Stimulated activated naive B cell treated with anti-CD40 and anti-IgM and Interleukin-4, amounts not matched to agents 10 μg/mL and 1 μg/mL and 100 μg/mL, for 72 hours (primary cell): Measurements from ENCODE around the gene PGBD2.
"Not testable (repeated sequence)": the region's sequence is repeated elsewhere in the genome, so short reads cannot be mapped to it uniquely, and the experiment has no call there.

Experiments
- ATAC-seq, 2 donors: fragments of 150-1000 bp; cut with Tn5 transposase; replicated peaks; 2 replicates each; pipeline ENCODE4 v1.10.0; 2021; ENCODE audit warnings: moderate library complexity in 1 of 2
- DNase-seq: peaks from one replicate; pipeline ENCODE4 v3.0.0; 2021
- H3K27ac Mint-ChIP-seq: one replicate; pipeline ENCODE4 v1.8.0; 2022; ENCODE audit warnings: mild to moderate bottlenecking, mixed read lengths
- H3K27me3 Mint-ChIP-seq, 2 donors: one replicate each; pipeline ENCODE4 v1.8.0; 2022; ENCODE audit warnings: mixed read lengths in 2 of 2
- H3K36me3 Mint-ChIP-seq, 2 donors: one replicate each; pipeline ENCODE4 v1.8.0; 2022; ENCODE audit warnings: mixed read lengths in 2 of 2, mild to moderate bottlenecking in 1 of 2
- H3K4me1 Mint-ChIP-seq, 2 donors: one replicate each; pipeline ENCODE4 v1.8.0; 2022; ENCODE audit warnings: mixed read lengths in 2 of 2, mild to moderate bottlenecking in 1 of 2
- H3K4me3 Mint-ChIP-seq, 2 donors: one replicate each; pipeline ENCODE4 v1.8.0; 2022; ENCODE audit warnings: mild to moderate bottlenecking in 2 of 2, mixed read lengths in 2 of 2, moderate library complexity in 1 of 2
- H3K9me3 Mint-ChIP-seq, 2 donors: one replicate each; pipeline ENCODE4 v1.8.0; 2022; ENCODE audit warnings: mixed read lengths in 2 of 2, mild to moderate bottlenecking in 1 of 2

PGBD2 gene

DNA sequence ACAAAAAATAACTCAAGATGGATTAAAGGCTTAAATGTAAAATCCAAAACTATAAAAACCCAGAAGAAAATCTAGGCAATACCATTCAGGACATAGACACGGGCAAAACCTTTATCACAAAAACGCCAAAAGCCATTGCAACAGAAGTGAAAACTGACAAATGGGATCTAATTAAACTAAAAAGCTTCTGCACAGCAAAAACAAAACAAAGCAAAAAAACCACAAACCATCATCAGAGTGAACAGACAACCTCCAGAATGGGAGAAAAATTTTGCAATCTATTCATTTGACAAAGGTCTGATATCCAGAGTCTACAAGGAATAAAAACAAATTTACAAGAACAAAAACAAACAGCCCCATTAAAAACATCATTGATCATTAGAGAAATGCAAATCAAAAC is 4.5 kb upstream of the PGBD2 start:
- H3K27me3 Mint-ChIP-seq: peaks cover 23 to 28% of the 10 kb centered on the region in 2 donors
- H3K4me3 Mint-ChIP-seq: no peak overlapping the region
- H3K9me3 Mint-ChIP-seq: no peaks in the 10 kb centered on the region
- ATAC-seq (no peak), DNase-seq (no peak)
- H3K36me3 Mint-ChIP-seq: no peaks in the 10 kb centered on the region
- H3K27ac Mint-ChIP-seq: no peak overlapping the region
- H3K4me1 Mint-ChIP-seq: peaks cover 3 to 8% of the 10 kb centered on the region in 2 donors

DNA sequence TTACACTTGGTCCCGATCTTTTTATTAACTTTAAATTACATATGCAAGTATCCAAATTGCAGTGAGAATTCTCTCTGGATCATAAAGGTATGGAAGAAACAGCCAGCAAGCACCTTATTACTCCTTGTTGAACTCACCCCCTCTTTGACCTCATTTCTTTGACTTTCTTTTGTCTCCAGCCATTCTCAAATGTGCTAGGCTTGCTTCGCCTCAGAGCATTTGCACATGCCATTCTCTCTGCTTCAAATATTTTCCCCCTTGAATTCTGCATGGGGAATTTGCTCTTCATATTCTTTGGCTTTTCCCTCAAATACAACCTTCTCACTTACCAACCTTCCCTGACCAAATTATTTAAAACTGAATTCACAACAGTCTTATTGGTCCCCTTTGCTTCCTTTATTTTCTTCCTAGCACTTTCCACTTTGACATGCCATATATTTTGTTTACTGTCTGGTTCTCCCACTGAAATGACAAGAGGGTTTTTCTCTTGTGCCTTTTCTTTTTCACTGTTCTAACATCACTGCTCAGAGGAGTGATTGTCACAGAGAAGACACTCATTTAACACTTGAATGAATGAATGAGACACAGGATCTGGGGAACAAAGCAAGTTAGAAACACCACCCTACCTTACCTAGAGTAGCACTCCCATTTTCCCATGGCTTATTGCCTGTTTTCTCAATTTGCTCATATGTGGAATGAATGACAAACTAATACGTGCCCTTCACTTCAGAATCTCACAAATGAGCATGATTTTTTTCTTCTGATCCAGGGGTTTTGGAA is 1.4 kb upstream of the PGBD2 start:
- Mint-ChIP-seq H3K9me3 (no peaks in the 10 kb centered on the region), H3K4me3 (no peak overlapping the region)

DNA sequence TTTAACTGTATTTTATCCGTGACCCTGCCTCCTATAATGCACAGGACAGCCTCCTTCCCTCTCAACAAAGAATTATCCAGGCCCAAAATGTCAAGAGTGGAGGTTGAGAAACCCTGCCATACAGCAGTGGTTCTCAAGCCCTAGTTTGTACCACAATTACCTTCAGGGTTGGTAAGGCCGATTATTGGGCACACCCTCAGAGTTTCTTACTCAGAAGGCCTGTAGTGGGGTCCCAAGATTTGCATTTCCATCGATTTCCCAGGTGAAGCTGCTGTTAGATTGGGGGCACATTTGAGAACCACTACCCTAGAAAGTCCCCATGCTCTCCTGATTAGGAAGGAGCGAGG is 400 bp upstream of the PGBD2 start:
- Mint-ChIP-seq H3K27me3 (peaks cover 3% of the 10 kb centered on the region in 2 donors), H3K4me3 (peak overlapping the region; percentile 95 to 97), H3K36me3 (peaks cover 3 to 23% of the 10 kb centered on the region in 2 donors)

More for the DNA sequence above, 1.4 kb upstream of the PGBD2 start:
- peaks cover 3 to 16% of the 10 kb centered on the region in 2 donors for H3K36me3 Mint-ChIP-seq
- H3K27ac Mint-ChIP-seq: no peak overlapping the region
- peaks cover 29 to 36% of the 10 kb centered on the region in 2 donors for H3K4me1 Mint-ChIP-seq
- ATAC-seq (no peak), DNase-seq (no peak)
- peaks cover 6 to 10% of the 10 kb centered on the region in 2 donors for H3K27me3 Mint-ChIP-seq

DNA sequence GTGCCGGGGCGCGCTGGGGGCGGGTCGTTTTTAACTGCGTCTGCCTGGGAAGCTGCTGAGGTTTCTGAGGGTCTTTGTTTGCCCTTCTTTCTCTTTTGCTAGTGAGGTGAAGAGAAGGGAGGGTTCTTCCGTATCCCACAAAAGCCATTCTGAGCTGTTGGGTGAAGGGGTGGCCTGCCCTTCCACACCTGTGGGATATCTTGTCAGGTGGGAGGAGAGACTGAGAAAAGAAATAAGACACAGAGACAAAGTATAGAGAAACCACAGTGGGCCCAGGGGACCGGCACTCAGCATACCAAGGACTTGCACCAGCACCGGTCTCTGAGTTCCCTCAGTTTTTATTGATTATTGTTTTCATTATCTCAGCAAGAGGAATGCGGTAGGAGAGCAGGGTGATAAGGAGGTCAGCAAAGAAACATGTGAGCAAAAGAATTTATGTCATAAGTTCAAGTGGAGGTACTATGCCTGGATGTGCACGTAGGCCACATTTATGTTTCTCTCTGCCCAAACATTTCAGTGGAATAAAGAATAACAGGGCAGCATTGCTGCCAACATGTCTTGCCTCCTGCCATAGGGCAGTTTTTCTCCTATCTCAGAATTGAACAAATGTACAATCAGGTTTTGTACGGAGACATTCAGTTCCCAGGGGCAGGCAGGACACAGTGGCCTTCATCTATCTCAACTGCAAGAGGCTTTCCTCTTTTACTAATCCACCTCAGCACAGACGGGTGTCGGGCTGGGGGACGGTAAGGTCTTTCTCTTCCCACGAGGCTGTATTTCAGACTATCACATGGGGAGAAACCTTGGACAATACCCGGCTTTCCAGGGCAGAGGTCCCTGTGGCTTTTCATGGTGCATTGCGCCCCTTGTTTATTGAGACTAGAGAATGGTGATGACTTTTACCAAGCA is 972 bp downstream of the PGBD2 start:
- Mint-ChIP-seq H3K27me3 (no peaks in the 10 kb centered on the region), H3K27ac (peak overlapping the region; percentile 97), H3K36me3 (peaks cover 3 to 23% of the 10 kb centered on the region in 2 donors), H3K9me3 (no peaks in the 10 kb centered on the region), H3K4me3 (peak overlapping the region; percentile 95 to 96), H3K4me1 (peaks cover 36 to 46% of the 10 kb centered on the region in 2 donors)
- DNase-seq (no peak), ATAC-seq (peak; percentile 12 to 20)

More for the DNA sequence above, 400 bp upstream of the PGBD2 start:
- Mint-ChIP-seq H3K27ac (peak overlapping the region; percentile 99), H3K9me3 (no peaks in the 10 kb centered on the region), H3K4me1 (peaks cover 36 to 45% of the 10 kb centered on the region in 2 donors)
- ATAC-seq (peak; percentile 10 to 12), DNase-seq (no peak)

DNA sequence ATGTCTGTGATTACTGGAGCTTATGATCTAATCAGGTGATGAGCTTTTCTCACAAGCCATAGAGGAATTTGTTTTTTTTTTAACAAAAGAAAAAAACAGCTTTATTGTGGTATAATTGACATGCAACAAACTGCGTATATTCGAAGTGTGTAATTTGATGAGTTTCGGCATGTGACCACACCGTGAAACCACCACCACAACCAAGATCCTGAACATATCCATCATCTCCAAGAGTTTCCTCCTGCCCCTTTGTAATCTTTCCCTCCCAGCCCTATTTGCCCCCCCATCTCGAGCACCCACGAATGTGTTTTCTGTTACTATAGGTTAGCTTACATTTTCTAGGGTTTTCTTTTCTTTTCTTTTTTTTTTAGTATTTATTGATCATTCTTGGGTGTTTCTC is 4.7 kb downstream of the PGBD2 start:
- ATAC-seq: no peak
- Mint-ChIP-seq H3K9me3 (no peaks in the 10 kb centered on the region), H3K27ac (no peak overlapping the region), H3K4me1 (peaks cover 44 to 63% of the 10 kb centered on the region in 2 donors), H3K36me3 (peaks cover 17 to 42% of the 10 kb centered on the region in 2 donors), H3K27me3 (no peaks in the 10 kb centered on the region), H3K4me3 (no peak overlapping the region)
- DNase-seq: no peak

DNA sequence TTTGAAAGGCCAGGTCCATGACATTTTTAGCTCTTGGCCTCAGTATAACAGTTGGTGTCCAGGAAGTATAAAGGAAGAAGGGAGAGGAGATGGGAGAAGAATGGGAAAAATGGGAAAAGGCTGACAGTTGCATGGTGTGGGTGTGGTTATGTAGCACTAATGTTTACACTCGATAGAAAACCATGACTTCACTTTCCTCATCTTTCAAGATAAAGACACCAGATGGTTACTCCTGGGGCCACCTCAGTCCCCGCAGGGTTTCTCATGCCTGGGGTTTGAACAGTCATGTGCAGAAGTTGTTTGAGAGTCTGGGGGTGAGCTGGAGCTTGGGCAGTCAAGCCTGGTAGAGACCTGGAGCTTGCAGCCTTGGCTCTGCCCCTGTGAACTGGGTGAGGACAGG is 7.9 kb downstream of the PGBD2 start:
- Mint-ChIP-seq H3K9me3 (no peaks in the 10 kb centered on the region), H3K27me3 (no peaks in the 10 kb centered on the region), H3K4me1 (peaks cover 23 to 42% of the 10 kb centered on the region in 2 donors), H3K27ac (peak overlapping the region; percentile 2), H3K4me3 (no peak overlapping the region), H3K36me3 (peaks cover 26 to 49% of the 10 kb centered on the region in 2 donors)
- ATAC-seq: no peak
- no peak for DNase-seq

DNA sequence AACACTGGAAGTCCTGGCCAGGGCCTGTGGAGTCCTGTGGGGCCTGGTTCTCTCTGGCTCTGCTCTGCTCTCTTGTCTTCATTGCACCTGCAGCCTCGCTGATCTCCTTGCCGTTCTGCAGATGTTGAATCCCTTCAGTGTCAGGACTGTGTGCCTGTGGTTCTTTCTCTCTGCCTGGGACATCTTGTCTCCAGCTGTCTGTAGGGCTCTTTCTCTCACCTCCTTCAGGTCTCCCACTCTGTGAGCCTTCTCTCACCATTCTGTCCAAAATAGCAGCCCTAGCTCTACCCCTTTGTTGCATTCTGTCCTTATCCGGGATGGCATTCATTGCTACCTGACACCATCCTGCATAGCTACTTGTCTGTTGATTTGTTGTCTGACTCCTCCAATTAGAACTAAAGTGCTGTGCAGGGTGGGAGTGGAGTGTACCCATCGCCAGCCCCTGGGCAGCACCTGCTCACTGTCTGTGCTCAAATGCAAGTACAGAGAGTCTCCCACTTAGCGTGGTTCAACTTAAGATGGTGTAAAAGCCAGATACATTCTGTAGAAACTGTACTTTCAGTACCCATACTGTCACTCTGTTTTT is 8.9 kb downstream of the PGBD2 start:
- no peaks in the 10 kb centered on the region for H3K27me3 Mint-ChIP-seq
- H3K36me3 Mint-ChIP-seq: peaks cover 35 to 49% of the 10 kb centered on the region in 2 donors
- peaks cover 15 to 37% of the 10 kb centered on the region in 2 donors for H3K4me1 Mint-ChIP-seq
- H3K9me3 Mint-ChIP-seq: no peaks in the 10 kb centered on the region
- no peak overlapping the region for H3K4me3 Mint-ChIP-seq
- no peak for DNase-seq
- no peak for ATAC-seq
- peak overlapping the region; percentile 2 for H3K27ac Mint-ChIP-seq

DNA sequence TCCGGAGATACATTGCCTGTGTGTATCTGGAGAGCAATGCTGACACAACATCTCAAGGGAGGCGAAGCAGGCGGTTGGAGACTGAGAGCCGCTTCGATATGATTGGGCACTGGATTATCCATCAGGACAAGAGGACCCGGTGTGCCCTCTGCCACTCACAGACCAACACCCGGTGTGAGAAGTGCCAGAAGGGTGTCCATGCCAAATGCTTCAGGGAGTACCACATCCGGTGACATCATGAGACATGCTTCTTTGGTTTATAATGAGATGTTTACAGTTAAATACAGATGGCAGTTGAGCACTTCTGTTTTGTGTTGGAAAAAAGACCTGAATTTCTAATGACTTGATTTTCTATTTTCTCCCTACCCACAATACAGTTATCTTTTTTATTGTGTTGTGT is 12.1 kb downstream of the PGBD2 start:
- Mint-ChIP-seq H3K27me3 (no peaks in the 10 kb centered on the region), H3K9me3 (no peaks in the 10 kb centered on the region), H3K4me1 (peaks cover 13 to 30% of the 10 kb centered on the region in 2 donors), H3K4me3 (no peak overlapping the region), H3K36me3 (peaks cover 49 to 64% of the 10 kb centered on the region in 2 donors), H3K27ac (no peak overlapping the region)
- DNase-seq (no peak), ATAC-seq (no peak)

DNA sequence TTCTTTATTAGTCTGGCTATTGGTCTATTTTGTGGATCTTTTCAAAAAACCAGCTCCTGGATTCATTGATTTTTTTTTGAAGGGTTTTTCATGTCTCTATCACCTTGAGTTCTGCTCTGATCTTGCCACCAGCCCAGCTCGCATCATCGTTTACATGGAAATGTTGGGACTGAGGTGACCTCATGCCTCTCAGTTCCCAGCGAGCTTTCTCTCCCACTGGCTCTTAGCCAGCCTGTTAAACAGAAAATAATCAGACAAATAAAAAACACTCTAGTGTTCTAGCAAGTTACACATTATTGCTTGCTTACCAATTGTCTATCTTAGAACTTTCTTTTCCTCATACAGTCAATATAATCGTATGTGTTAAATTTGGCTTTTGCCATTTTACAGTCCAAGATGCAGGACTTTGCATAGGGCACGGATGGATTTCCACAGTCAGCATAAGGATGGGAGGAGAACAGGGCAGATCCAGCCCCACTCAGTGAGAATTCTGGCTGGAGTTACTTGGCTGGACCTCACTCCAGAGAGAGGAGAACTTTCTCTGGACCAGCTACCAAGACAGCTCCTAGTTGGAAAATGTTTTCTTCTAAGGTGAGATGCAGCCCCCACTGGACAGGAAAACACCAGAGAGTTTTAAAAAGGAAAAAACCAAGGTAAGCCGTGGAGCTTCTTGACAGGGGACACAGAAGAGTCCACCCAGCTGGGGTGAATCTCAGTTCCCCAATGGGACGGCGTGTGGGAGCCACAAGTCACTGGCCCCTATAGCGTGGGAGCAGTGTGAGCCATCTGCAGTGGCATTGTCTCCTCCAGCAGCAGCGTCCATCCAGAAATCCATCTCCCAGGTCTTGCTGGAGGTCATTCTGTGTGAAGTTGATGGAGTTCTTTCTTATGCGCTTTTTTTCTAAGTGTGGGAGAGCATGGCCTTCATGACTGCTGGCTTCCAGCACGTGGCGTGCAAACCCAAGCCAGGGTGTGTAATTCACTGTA is 17.6 kb downstream of the PGBD2 start:
- DNase-seq (no peak), ATAC-seq (no peak)
- H3K36me3 Mint-ChIP-seq: peaks cover 28 to 41% of the 10 kb centered on the region in 2 donors
- H3K4me1 Mint-ChIP-seq: peaks cover 16 to 35% of the 10 kb centered on the region in 2 donors
- no peaks in the 10 kb centered on the region for H3K9me3 Mint-ChIP-seq
- no peak overlapping the region for H3K4me3 Mint-ChIP-seq
- H3K27me3 Mint-ChIP-seq: no peaks in the 10 kb centered on the region
- H3K27ac Mint-ChIP-seq: peak overlapping the region; percentile 31

DNA sequence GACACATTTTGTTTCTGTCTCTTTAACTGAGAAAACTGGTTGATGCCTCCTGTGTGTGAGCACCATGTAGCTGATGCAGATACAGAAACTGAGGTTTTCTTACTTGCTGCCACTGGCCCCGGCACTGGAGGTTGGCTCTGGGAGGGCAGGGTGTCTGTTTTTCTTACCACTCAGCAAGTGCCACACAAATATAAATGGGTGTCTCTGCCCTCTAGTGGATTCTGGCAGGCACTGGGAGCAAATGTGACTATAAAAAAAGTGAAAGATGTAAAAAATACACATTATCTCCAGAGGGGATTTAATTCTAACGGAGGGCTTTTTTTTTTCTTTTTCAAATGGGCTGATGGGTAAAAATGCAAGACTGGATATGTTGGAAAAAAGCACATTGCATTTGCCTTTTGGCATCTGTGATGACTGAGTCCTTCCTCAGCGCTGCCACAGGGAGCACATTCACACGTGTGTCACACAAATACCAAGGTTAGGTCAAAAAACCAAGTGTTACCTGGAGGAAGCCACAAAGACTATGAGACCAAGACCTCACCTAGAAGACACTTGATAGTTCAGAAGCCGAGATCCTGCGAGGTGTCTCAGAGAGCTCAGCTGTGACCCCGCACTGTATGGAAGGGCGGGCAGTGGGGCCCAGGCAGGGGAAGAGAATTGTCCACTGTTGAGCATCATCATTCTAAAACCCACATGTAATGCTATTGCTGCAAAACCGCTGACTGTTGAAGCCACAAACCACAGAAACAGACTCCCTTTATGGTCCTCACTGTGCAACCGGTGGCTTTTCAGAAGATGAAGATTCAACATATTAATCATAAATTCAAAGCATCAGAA is 18.9 kb downstream of the PGBD2 start:
- Mint-ChIP-seq H3K27me3 (no peaks in the 10 kb centered on the region), H3K4me3 (peak overlapping the region in 1 of 2 donors; percentile 48), H3K36me3 (peaks cover 21 to 32% of the 10 kb centered on the region in 2 donors), H3K9me3 (no peaks in the 10 kb centered on the region), H3K4me1 (peaks cover 16 to 31% of the 10 kb centered on the region in 2 donors), H3K27ac (peak overlapping the region; percentile 14)
- DNase-seq: peak; percentile 26
- ATAC-seq: peak; percentile 90 to 91

DNA sequence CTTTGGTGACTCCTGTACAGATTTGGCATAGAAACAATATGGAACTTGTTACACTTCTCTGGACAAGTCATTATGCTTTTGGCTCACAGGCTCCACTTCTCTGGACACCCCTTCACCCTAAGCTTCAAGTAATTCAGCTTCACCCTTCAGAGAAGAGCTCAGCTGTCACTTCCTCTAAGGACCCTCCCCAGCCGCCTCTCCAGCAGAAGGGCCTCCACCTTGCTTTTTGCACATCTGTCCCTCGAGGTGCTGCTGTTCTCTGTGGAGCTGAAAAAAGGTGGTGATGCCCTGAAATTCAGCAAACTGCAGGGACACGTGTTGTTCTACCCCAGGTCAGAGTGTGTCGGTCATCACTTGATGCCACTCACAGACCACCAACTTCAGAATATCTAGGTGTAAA is 19.8 kb downstream of the PGBD2 start:
- not testable (repeated sequence) for H3K27ac Mint-ChIP-seq

DNA sequence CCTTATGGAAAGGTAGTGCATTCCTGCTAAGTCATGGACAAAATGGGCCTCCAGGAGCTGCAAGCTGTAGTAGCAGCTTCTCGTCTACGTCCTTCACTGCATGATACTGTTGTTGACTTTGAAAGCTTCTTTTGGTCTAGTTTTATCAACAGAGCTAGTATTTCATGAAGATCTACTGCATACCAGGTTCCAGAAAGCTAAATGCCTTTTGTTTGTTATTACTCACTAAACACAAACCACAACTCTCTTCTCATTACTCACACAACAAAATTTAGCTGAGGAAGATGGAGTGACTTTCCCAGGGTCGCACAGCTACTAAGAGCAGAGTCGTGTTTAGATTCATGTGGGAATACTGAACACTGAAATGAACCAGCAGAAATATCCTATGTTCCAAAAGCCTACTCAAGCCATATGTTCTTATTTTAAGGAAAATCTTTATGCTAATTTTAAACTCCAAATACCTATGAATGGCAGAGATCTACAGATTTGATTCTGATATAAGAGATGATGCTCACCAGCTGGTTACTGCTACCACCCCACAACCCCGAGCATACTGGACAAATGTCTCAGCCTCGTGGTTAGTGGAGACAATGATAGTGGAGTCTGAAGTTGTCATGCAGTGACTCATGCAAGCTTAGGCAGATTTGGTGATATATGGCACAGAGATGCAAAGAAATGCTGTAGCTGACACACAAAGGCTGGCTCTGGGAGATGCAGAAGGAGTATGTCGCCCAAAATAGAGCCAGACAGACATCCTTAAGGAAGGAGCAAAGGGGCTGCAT is 20.6 kb downstream of the PGBD2 start:
- Mint-ChIP-seq H3K27ac (no peak overlapping the region), H3K27me3 (no peaks in the 10 kb centered on the region), H3K9me3 (no peaks in the 10 kb centered on the region), H3K36me3 (peaks cover 11 to 18% of the 10 kb centered on the region in 2 donors), H3K4me1 (peaks cover 16 to 31% of the 10 kb centered on the region in 2 donors), H3K4me3 (no peak overlapping the region)
- no peak for ATAC-seq
- DNase-seq: no peak

More for the DNA sequence above, 19.8 kb downstream of the PGBD2 start:
- H3K9me3 Mint-ChIP-seq, ATAC-seq, DNase-seq, H3K27me3 Mint-ChIP-seq, H3K4me3 Mint-ChIP-seq: not testable (repeated sequence)
- H3K4me1 Mint-ChIP-seq: peaks cover 16 to 31% of the 10 kb centered on the region in 2 donors
- peaks cover 14 to 25% of the 10 kb centered on the region in 2 donors for H3K36me3 Mint-ChIP-seq
